Ascending aorta (tissue), 2 donors: Measurements from ENCODE around the gene CYBB. TPM values are rescaled to one million over a fixed set of nuclear protein-coding genes. Genes with fewer than 3 reads are reported as not detected.

Experiments
- DNase-seq, 2 donors: peaks; one replicate each; pipeline ENCODE4 v3.0.0-alpha.2; 2019; ENCODE audit warnings: low spot score in 2 of 2
- H3K27ac ChIP-seq, 2 donors: fragments of 200-600 bp; sonication (generic); one replicate each; pipeline ENCODE4 v1.5.1; 2016 to 2017; ENCODE audit warnings: mild to moderate bottlenecking in 1 of 2
- H3K27me3 ChIP-seq: fragments of 200-600 bp; sonication (generic); one replicate; pipeline ENCODE4 v1.5.1; 2017
- H3K36me3 ChIP-seq, 2 donors: fragments of 200-600 bp; sonication (generic); one replicate each; pipeline ENCODE4 v1.5.1; 2016
- H3K4me1 ChIP-seq, 2 donors: fragments of 200-600 bp; sonication (generic); one replicate each; pipeline ENCODE4 v1.5.1; 2016 to 2017; ENCODE audit warnings: mild to moderate bottlenecking in 1 of 2
- H3K4me3 ChIP-seq, 2 donors: fragments of 200-600 bp; sonication (generic); one replicate each; pipeline ENCODE4 v1.5.1; 2016 to 2017; ENCODE audit warnings: mild to moderate bottlenecking in 1 of 2
- H3K9me3 ChIP-seq, 2 donors: fragments of 200-600 bp; sonication (generic); one replicate each; pipeline ENCODE4 v1.5.1; 2016
- intact Hi-C: fragments of 100-400 bp; cut with DNase I; formaldehyde crosslinking; loops from one replicate; pipeline ENCODE4 v1.15.1; 2023
- total RNA-seq: library from RNA; depleted of rRNA; stranded (reverse); fragments of >200 nt; gene quantifications from one replicate; pipeline ENCODE4 v1.1.0, GENCODE V29; 2016
- TF ChIP-seq, protein P1 (sequence below), 3 experiments: fragments of 200-600 bp in 2 of 3; fragments of 450-650 bp in 1 of 3; sonication (generic) in 2 of 3; IDR thresholded peaks; one replicate each; pipeline ENCODE4 v1.5.1; 2016 to 2019; ENCODE audit warnings: antibody characterized with exemption in 3 of 3, mild to moderate bottlenecking in 1 of 3, moderate library complexity in 1 of 3

The CYBB gene
- total RNA-seq, 1 donor from 2014 or later: 19.7 TPM

DNA sequence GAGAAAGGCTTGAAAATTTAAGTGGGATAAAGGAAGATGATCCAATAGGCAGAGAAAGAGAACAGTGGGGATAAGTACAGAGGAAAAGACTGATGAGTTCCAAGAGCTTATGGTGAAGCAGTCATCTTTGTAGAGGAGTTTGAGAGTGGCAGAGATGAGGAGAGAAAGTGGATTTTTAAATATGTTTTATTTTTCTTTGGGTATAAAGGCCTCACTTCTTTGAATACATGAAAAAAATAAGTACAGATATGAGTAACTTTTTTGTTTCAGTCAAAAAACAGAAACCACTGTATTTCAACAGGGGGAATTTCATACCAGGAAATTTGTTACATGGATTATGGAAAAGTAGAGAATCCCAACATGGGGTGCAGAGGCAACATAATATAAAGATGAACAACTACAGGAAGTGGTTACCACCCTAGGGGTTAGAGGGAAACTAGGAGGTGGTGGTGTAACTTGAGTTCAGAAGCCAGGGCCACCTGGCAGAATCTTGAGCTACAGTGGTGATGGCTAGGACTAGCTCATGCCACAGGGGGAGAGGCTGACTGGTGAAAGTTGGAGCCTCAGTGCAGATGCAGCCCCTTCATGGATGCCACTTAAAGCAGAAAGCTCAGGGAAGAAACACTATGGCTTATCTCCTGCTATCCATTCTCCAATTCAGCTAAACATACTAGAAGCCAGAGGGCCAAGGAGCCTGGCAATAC is 3.4 kb upstream of the CYBB start:
- TF ChIP-seq, protein P1, sequence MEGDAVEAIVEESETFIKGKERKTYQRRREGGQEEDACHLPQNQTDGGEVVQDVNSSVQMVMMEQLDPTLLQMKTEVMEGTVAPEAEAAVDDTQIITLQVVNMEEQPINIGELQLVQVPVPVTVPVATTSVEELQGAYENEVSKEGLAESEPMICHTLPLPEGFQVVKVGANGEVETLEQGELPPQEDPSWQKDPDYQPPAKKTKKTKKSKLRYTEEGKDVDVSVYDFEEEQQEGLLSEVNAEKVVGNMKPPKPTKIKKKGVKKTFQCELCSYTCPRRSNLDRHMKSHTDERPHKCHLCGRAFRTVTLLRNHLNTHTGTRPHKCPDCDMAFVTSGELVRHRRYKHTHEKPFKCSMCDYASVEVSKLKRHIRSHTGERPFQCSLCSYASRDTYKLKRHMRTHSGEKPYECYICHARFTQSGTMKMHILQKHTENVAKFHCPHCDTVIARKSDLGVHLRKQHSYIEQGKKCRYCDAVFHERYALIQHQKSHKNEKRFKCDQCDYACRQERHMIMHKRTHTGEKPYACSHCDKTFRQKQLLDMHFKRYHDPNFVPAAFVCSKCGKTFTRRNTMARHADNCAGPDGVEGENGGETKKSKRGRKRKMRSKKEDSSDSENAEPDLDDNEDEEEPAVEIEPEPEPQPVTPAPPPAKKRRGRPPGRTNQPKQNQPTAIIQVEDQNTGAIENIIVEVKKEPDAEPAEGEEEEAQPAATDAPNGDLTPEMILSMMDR (IDR thresholded peaks at IDR 0.05): no peak
- no peaks in the 10 kb centered on the region for H3K9me3 ChIP-seq
- intact Hi-C loops: no loop called here
- no peaks in the 10 kb centered on the region for H3K4me1 ChIP-seq
- no peaks in the 10 kb centered on the region for H3K27me3 ChIP-seq
- no peaks in the 10 kb centered on the region for H3K36me3 ChIP-seq
- no peak overlapping the region for H3K4me3 ChIP-seq
- no peak overlapping the region for H3K27ac ChIP-seq
- no peak for DNase-seq

DNA sequence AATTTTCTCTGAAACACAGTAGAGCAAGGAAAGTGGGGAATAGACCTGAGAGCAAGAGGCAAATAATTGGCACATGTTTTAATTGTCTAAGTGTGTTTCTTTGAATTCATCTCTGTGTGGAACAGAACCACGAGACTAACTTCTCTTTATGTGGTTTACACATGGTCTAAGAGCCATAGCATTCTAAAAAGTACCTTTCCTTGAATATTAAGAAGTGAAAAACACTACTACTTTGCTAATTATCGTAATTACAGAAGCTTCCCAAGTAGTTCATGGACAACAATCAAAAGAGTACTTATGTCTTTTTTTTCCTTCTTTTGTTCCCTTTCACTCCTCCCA is 2.9 kb upstream of the CYBB start:
- intact Hi-C loops: no loop called here
- no peak for DNase-seq
- no peaks in the 10 kb centered on the region for H3K4me1 ChIP-seq
- no peak overlapping the region for H3K4me3 ChIP-seq
- H3K27ac ChIP-seq: no peak overlapping the region
- TF ChIP-seq, protein P1 (IDR thresholded peaks at IDR 0.05): no peak
- no peaks in the 10 kb centered on the region for H3K27me3 ChIP-seq
- H3K9me3 ChIP-seq: no peaks in the 10 kb centered on the region
- H3K36me3 ChIP-seq: no peaks in the 10 kb centered on the region

DNA sequence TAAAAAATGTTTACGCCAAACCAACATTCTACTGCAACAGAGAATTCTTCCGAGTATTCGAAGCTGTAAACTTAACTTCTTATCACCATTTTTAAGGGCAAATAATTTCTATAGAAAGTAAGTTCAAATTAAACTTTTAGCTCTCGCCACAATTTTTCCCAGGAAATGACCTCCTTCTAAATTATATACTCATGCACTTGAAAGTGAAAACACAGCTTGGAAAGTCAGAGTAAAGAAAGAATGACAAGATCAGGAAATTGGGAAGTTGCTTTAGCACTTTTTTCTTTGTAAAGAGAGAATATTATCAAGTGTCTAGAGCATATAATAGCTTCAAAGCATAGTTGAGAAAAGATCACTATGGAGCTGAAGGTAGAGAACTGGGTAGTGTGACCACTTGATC is 1.2 kb downstream of the CYBB start:
- Histone ChIP-seq H3K4me3 (no peak overlapping the region), H3K9me3 (no peaks in the 10 kb centered on the region), H3K4me1 (no peaks in the 10 kb centered on the region), H3K27me3 (no peaks in the 10 kb centered on the region), H3K36me3 (no peaks in the 10 kb centered on the region), H3K27ac (no peak overlapping the region)
- intact Hi-C loops: no loop called here
- TF ChIP-seq, protein P1 (IDR thresholded peaks at IDR 0.05): no peak
- DNase-seq: no peak

- H3K9me3 ChIP-seq: no peaks in the 10 kb centered on the region
- no peak for DNase-seq
- H3K27ac ChIP-seq: no peak overlapping the region
- TF ChIP-seq, protein P1 (IDR thresholded peaks at IDR 0.05): no peak
- no peaks in the 10 kb centered on the region for H3K36me3 ChIP-seq
- no peaks in the 10 kb centered on the region for H3K27me3 ChIP-seq
- H3K4me3 ChIP-seq: no peak overlapping the region
- intact Hi-C loops: no loop called here
- H3K4me1 ChIP-seq: no peaks in the 10 kb centered on the region
Observed at GRCh38 chrX:37781814-37782213, 2.0 kb downstream of the CYBB start.

DNA sequence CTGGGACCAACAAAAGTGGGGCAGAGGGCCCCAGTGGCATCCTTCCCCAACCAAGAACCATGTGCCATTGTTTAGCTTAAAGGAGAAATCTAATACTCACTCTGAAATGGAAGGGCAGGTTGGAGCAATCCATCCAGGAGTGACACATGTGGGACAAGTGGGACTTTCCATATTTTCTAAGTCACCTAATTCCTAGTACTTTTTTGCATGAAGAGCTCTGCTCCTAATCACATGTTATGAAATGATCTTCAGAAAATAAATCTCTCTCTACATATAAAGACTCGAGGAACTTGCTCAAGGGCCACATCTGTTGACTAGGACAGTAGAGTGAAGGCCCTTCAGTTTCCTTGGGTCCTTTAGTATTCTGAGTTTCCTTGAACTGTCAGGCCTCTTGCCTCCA is 2.5 kb downstream of the CYBB start:
- no peaks in the 10 kb centered on the region for H3K27me3 ChIP-seq
- TF ChIP-seq, protein P1 (IDR thresholded peaks at IDR 0.05): no peak
- no peak overlapping the region for H3K27ac ChIP-seq
- no peaks in the 10 kb centered on the region for H3K4me1 ChIP-seq
- no peak for DNase-seq
- H3K9me3 ChIP-seq: no peaks in the 10 kb centered on the region
- intact Hi-C loops: no loop called here
- no peaks in the 10 kb centered on the region for H3K36me3 ChIP-seq
- no peak overlapping the region for H3K4me3 ChIP-seq

DNA sequence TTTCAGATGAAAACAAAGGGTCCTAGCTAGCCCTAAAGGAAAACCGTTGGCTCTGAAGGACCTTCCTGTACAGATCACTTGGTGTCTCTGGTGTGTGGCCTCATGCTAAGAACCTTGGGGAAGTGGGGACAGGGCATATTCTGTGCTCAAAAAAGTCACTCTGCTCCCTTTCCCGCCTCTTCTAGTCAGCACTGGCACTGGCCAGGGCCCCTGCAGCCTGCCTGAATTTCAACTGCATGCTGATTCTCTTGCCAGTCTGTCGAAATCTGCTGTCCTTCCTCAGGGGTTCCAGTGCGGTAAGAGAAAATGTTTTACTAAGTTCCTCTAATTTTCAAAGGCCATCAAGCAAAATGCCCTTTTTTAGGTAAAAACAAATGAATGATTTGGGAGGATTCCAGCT is 3.4 kb downstream of the CYBB start:
- TF ChIP-seq, protein P1 (IDR thresholded peaks at IDR 0.05): no peak
- H3K4me3 ChIP-seq: no peak overlapping the region
- no peak for DNase-seq
- intact Hi-C loops: no loop called here
- no peaks in the 10 kb centered on the region for H3K4me1 ChIP-seq
- H3K9me3 ChIP-seq: no peaks in the 10 kb centered on the region
- no peaks in the 10 kb centered on the region for H3K36me3 ChIP-seq
- H3K27me3 ChIP-seq: no peaks in the 10 kb centered on the region
- no peak overlapping the region for H3K27ac ChIP-seq
